ENCODE results near the gene SLIT3. TPM values are rescaled to one million over a fixed set of nuclear protein-coding genes. Genes with fewer than 3 reads are reported as not detected.

The SLIT3 gene
- total and polyA plus RNA-seq, 9 of the 15 experiments (the other 6 are each of a cell fraction or from before 2014, with no cell fraction given) = 0.01 to 0.04 TPM; not detected in 7

- TF ChIP-seq HSF4 (CRISPR knock-in tag; IDR thresholded peaks at IDR 0.05; ENCODE audit: borderline replicate concordance) (no peak), CREM (IDR thresholded peaks at IDR 0.05; ENCODE audit: low read depth) (0 out of 2 replicates have a peak, but pooled peaks have one; percentile 6), PHF20 (IDR thresholded peaks at IDR 0.05; ENCODE audit: partially characterized antibody) (no peak), ZNF589 (CRISPR knock-in tag; IDR thresholded peaks at IDR 0.05; ENCODE audit: low read depth) (no peak), NFATC3 (IDR thresholded peaks at IDR 0.05) (no peak), DNMT1 (IDR thresholded peaks at IDR 0.05) (no peak), NCOA4 (IDR thresholded peaks at IDR 0.05; ENCODE audit: partially characterized antibody) (no peak), RFX1 (IDR thresholded peaks at IDR 0.05) (peak; percentile 85), ZNF766 (CRISPR knock-in tag; conservative IDR thresholded peaks at IDR 0.05) (no peak)
Measured at GRCh38 chr5:168851902-168852321, 449.0 kb downstream of the SLIT3 start (continued).

GRCh38 chr5:168850683-168851082 is 450.3 kb downstream of the SLIT3 start:
- in situ Hi-C loops (cut with MboI) = no loop called here
- intact Hi-C loops (cut with micrococcal nuclease) = no loop called here
- TF ChIP-seq E2F3 (CRISPR knock-in tag; IDR thresholded peaks at IDR 0.05) (no peak), HCFC1 (IDR thresholded peaks at IDR 0.05; ENCODE audit: low read depth, low read length) (no peak), ZNF695 (CRISPR knock-in tag; IDR thresholded peaks at IDR 0.05) (no peak), ZNF551 (CRISPR knock-in tag; IDR thresholded peaks at IDR 0.05) (no peak), THRA (IDR thresholded peaks at IDR 0.05) (no peak), PATZ1 (CRISPR knock-in tag; IDR thresholded peaks at IDR 0.05; ENCODE audit: borderline replicate concordance) (no peak), HMG20A (CRISPR knock-in tag; conservative IDR thresholded peaks at IDR 0.05) (no peak), GTF3C2 (IDR thresholded peaks at IDR 0.05; ENCODE audit: borderline replicate concordance, extremely low read depth, insufficient read length) (no peak), SOX6 (IDR thresholded peaks at IDR 0.05) (no peak)

More at GRCh38 chr5:168850683-168851082, 450.3 kb downstream of the SLIT3 start:
- H3K79me2 ChIP-seq (ENCODE audit: control insufficient read depth, insufficient read depth, low read length) = no peaks in the 10 kb centered on the region
- H3K4me1 ChIP-seq (replicated peaks in 1 of 2; ENCODE audit: control insufficient read depth in 2 of 2, insufficient read depth in 2 of 2, low read length in 2 of 2) = peaks cover 0 to 5% of the 10 kb centered on the region in 2 experiments; a peak in 2 of 5 replicates
- no peak overlapping the region for H3K9ac ChIP-seq (ENCODE audit: insufficient read depth in 1 of 2, low read depth in 2 of 2, low read length in 2 of 2)
- CTCF ChIA-PET (ENCODE audit: low intra/inter-chr PET ratio) = no interaction called here
- POLR2A ChIA-PET = no interaction called here
- no peak for ATAC-seq
- H3K27ac ChIP-seq (ENCODE audit: extremely low read depth, low read depth, low read length) = no peak overlapping the region
- peaks cover 18 to 37% of the 10 kb centered on the region in 2 experiments for H3K27me3 ChIP-seq (ENCODE audit: control insufficient read depth in 2 of 2, insufficient read depth in 2 of 2, low read length in 2 of 2)
- FAIRE-seq = no peak
- H3K4me2 ChIP-seq (ENCODE audit: insufficient read depth, low read length) = no peak overlapping the region
- H4K20me1 ChIP-seq (replicated peaks; ENCODE audit: control insufficient read depth, insufficient read depth, low read length) = no peaks in the 10 kb centered on the region
- 6% methylated on average over 5 of the region's 5 CpGs for WGBS (ENCODE audit: insufficient coverage, low coverage, missing lambda C conversion rate)
- no peaks in the 10 kb centered on the region for H3K9me3 ChIP-seq (replicated peaks; ENCODE audit: control insufficient read depth, insufficient read depth, low read depth, low read length)
- DNase-seq (ENCODE audit: extremely low read depth in 1 of 4, low spot score in 3 of 4) = no peak
- H3K9me1 ChIP-seq (ENCODE audit: control insufficient read depth, insufficient read depth, low read length) = no peaks in the 10 kb centered on the region
- no peak overlapping the region for H2AFZ ChIP-seq (ENCODE audit: low read depth, low read length)
- H3K4me3 ChIP-seq = no peak overlapping the region
- no TSS peak for BruUV-seq (replicated peaks)
- H3K36me3 ChIP-seq (ENCODE audit: control insufficient read depth, insufficient read depth, low read length) = no peaks in the 10 kb centered on the region
